ENCODE measurements around the gene MIXL1. TPM values are rescaled to one million over a fixed set of nuclear protein-coding genes. Genes with fewer than 3 reads are reported as not detected.

The MIXL1 gene
- total and polyA plus RNA-seq, 2 experiments from 2014 or later, result 0.97 to 1.0 TPM

- Mint-ChIP-seq H3K27ac (peak within 1 kb of the TSS; percentile 88), H3K27me3 (ENCODE audit: insufficient read depth, low read depth, poor library complexity) (peaks cover 2% of the 10 kb centered on the region), H3K4me3 (peak within 1 kb of the TSS; percentile 93), H3K36me3 (ENCODE audit: low read depth) (no peaks in the 10 kb centered on the region; the same call in 1 of the 3 replicates), H3K9me3 (no peaks in the 10 kb centered on the region), H3K4me1 (peaks cover 23% of the 10 kb centered on the region)
- Histone ChIP-seq H3K79me2 (replicated peaks; ENCODE audit: insufficient read depth) (peaks cover 48% of the 10 kb centered on the region), H3K4me3 (peak within 1 kb of the TSS; percentile 97), H3K9me2 (ENCODE audit: insufficient read depth) (no peaks in the 10 kb centered on the region), H3F3A (replicated peaks; ENCODE audit: low read depth) (peaks cover 7% of the 10 kb centered on the region), H3K4me2 (peak within 1 kb of the TSS; percentile 96), H3K4me1 (ENCODE audit: insufficient read depth) (peaks cover 6% of the 10 kb centered on the region; the same call in 1 of the 2 replicates), H3K27me3 (ENCODE audit: insufficient read depth) (no peaks in the 10 kb centered on the region), H3K27ac (ENCODE audit: low read depth) (peak within 1 kb of the TSS; percentile 93), H3K36me3 (ENCODE audit: insufficient read depth) (no peaks in the 10 kb centered on the region), H2AFZ (peak within 1 kb of the TSS; percentile 98), H4K20me1 (replicated peaks; ENCODE audit: insufficient read depth) (peaks cover 20% of the 10 kb centered on the region)
- no peak for TF ChIP-seq ZNF462 (CRISPR knock-in tag; IDR thresholded peaks at IDR 0.05)
- peak; percentile 71 for TF ChIP-seq CREB1 (CRISPR knock-in tag; IDR thresholded peaks at IDR 0.05; ENCODE audit: low read depth)
- no peak for TF ChIP-seq ZNF331 (CRISPR knock-in tag; IDR thresholded peaks at IDR 0.05; ENCODE audit: low read depth)
- 0 out of 4 replicates have a peak, but pooled peaks of 1 of the 2 experiments have one; percentile 10 for TF ChIP-seq CTCF (conservative IDR thresholded peaks at IDR 0.05; ENCODE audit: low read depth in 2 of 2)
- TF ChIP-seq NANOG (IDR thresholded peaks at IDR 0.05; ENCODE audit: borderline replicate concordance), result 0 out of 2 replicates have a peak, but pooled peaks have one; percentile 24
- TF ChIP-seq STAT1 (IDR thresholded peaks at IDR 0.05; ENCODE audit: unreplicated experiment), result no peak
- TF ChIP-seq ZNF114 (CRISPR knock-in tag; IDR thresholded peaks at IDR 0.05), result no peak
- TF ChIP-seq REST (IDR thresholded peaks at IDR 0.05; ENCODE audit: unreplicated experiment), result no peak
- peak; percentile 94 for TF ChIP-seq POLR2AphosphoS5 (IDR thresholded peaks at IDR 0.05; ENCODE audit: low read depth)
- no peak for TF ChIP-seq EZH2phosphoT487 (IDR thresholded peaks at IDR 0.05; ENCODE audit: unreplicated experiment)
- no peak for TF ChIP-seq EZH2 (IDR thresholded peaks at IDR 0.05; ENCODE audit: low read depth, unreplicated experiment)
- no peak for TF ChIP-seq JUNB (IDR thresholded peaks at IDR 0.05; ENCODE audit: unreplicated experiment)
- TF ChIP-seq ETS1 (IDR thresholded peaks at IDR 0.05), result peak; percentile 90
- DNase-seq (ENCODE audit: low spot score) (peak; percentile 96), ATAC-seq (peak; percentile 93)
Observed at GRCh38 chr1:226186124-226187018, 37.1 kb upstream of the MIXL1 start, which contains the start of gene ACBD3. Gene ACBD3 (minus strand): TSS chr1:226186741. CDS start chr1:226186675, 66 bp downstream.

Measured in GM23338 (cell line).